ENCODE data around the gene AGPAT4. TPM values are rescaled to one million over a fixed set of nuclear protein-coding genes. Genes with fewer than 3 reads are reported as not detected.

Gene AGPAT4
- total RNA-seq, 1 experiment from 2014 or later = 15.5 TPM

DNA sequence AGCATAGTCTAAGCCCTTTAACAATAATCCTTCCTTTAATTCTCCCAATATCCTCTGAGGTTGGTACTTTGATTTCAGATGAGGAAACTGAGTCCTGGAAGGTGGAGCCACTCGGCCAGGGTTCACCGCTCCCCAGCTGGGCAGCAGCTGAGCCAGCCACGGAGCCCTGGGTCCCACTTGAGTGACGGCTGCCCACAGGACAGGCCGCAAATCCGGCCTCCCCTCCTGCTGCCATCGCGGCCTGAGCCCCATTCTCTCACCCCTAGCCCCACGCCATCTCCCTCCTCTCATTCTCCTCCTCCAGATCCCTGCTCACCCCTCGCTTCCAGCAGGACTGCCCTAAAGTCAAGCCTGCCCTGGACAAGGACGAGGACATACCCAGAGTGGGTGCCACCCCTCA lies 41.4 kb downstream of the AGPAT4 start:
- peaks cover 0 to 39% of the 10 kb centered on the region in 2 experiments; a peak in 2 of 4 replicates for H3K4me1 ChIP-seq (ENCODE audit: control insufficient read depth in 1 of 2, insufficient read depth in 2 of 2, low read length in 2 of 2)
- ChIA-PET CTCF (no interaction called here), POLR2A (no interaction called here), RAD21 (ENCODE audit: low non-redundant PET in 1 of 2, low total read pairs in 2 of 2, uncharacterized antibody in 2 of 2, unreplicated experiment in 2 of 2) (no interaction called here)
- H3K9me2 ChIP-seq (ENCODE audit: insufficient read depth) = no peaks in the 10 kb centered on the region
- H3K9me3 ChIP-seq (ENCODE audit: control insufficient read depth in 1 of 2, insufficient read depth in 1 of 2, low read depth in 1 of 2, low read length in 2 of 2) = no peaks in the 10 kb centered on the region
- no peak overlapping the region for H3K4me2 ChIP-seq (ENCODE audit: low read length)
- no TSS peak for BruUV-seq (replicated peaks)
- no peak overlapping the region for H3K9ac ChIP-seq (ENCODE audit: low read length)
- DNase-seq (ENCODE audit: low read depth, low spot score) = no peak
- no peak for TF ChIP-seq POLR2A (IDR thresholded peaks at IDR 0.05; ENCODE audit: borderline replicate concordance, extremely low read depth, insufficient read depth, insufficient read length)
- TF ChIP-seq, protein P1, sequence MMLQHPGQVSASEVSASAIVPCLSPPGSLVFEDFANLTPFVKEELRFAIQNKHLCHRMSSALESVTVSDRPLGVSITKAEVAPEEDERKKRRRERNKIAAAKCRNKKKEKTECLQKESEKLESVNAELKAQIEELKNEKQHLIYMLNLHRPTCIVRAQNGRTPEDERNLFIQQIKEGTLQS (IDR thresholded peaks at IDR 0.05) = no peak
- TF ChIP-seq ELF1 (IDR thresholded peaks at IDR 0.05; ENCODE audit: borderline replicate concordance, low read depth) = no peak
- TF ChIP-seq EZH2phosphoT487 (IDR thresholded peaks at IDR 0.05; ENCODE audit: borderline replicate concordance) = no peak
- no peak for TF ChIP-seq JUND (IDR thresholded peaks at IDR 0.05)
- H3K27me3 ChIP-seq (ENCODE audit: insufficient read depth, low read length) = no peaks in the 10 kb centered on the region
- H3K4me3 ChIP-seq (replicated peaks in 1 of 2; ENCODE audit: low read depth in 1 of 2, low read length in 2 of 2) = no peak overlapping the region
- no peak overlapping the region for H3K27ac ChIP-seq (ENCODE audit: low read depth, low read length)
- H3K36me3 ChIP-seq (ENCODE audit: control insufficient read depth in 1 of 2, insufficient read depth in 2 of 2, low read length in 2 of 2) = no peaks in the 10 kb centered on the region
- H3K79me2 ChIP-seq (ENCODE audit: insufficient read depth, low read length) = no peaks in the 10 kb centered on the region
- no peaks in the 10 kb centered on the region for H4K20me1 ChIP-seq (ENCODE audit: insufficient read depth)
- no peak for ATAC-seq
- H2AFZ ChIP-seq (ENCODE audit: low read depth, low read length, poor library complexity, severe bottlenecking) = no peak overlapping the region
- intact Hi-C loops (cut with micrococcal nuclease) = no loop called here

GRCh38 chr6:161232010-161232409 lies 41.9 kb downstream of the AGPAT4 start:
- H2AFZ ChIP-seq (ENCODE audit: low read depth, low read length, poor library complexity, severe bottlenecking) = no peak overlapping the region
- H3K4me3 ChIP-seq (replicated peaks in 1 of 2; ENCODE audit: low read depth in 1 of 2, low read length in 2 of 2) = no peak overlapping the region
- H4K20me1 ChIP-seq (ENCODE audit: insufficient read depth) = no peaks in the 10 kb centered on the region
- CTCF ChIA-PET = no interaction called here
- H3K27ac ChIP-seq (ENCODE audit: low read depth, low read length) = no peak overlapping the region
- DNase-seq (ENCODE audit: low read depth, low spot score) (no peak), ATAC-seq (no peak)
- peaks cover 0 to 43% of the 10 kb centered on the region in 2 experiments; a peak in 2 of 4 replicates for H3K4me1 ChIP-seq (ENCODE audit: control insufficient read depth in 1 of 2, insufficient read depth in 2 of 2, low read length in 2 of 2)
- H3K9ac ChIP-seq (ENCODE audit: low read length) = no peak overlapping the region
- RAD21 ChIA-PET (ENCODE audit: low non-redundant PET in 1 of 2, low total read pairs in 2 of 2, uncharacterized antibody in 2 of 2, unreplicated experiment in 2 of 2) = no interaction called here
- POLR2A ChIA-PET = no interaction called here
- no peaks in the 10 kb centered on the region for H3K79me2 ChIP-seq (ENCODE audit: insufficient read depth, low read length)
- TF ChIP-seq SIN3A (IDR thresholded peaks at IDR 0.05; ENCODE audit: low read depth) (no peak), CEBPB (IDR thresholded peaks at IDR 0.05; ENCODE audit: low read depth) (no peak), EGR1 (IDR thresholded peaks at IDR 0.05; ENCODE audit: low read depth) (no peak), TCF7L2 (IDR thresholded peaks at IDR 0.05; ENCODE audit: borderline replicate concordance, extremely low read depth, insufficient read depth, insufficient read length) (no peak), SRF (IDR thresholded peaks at IDR 0.05; ENCODE audit: low read depth) (no peak), RAD21 (IDR thresholded peaks at IDR 0.05; ENCODE audit: low read depth) (no peak), ELF1 (IDR thresholded peaks at IDR 0.05; ENCODE audit: borderline replicate concordance, low read depth) (no peak), ZNF274 (IDR thresholded peaks at IDR 0.05; ENCODE audit: low read depth, low read length) (no peak), YY1 (IDR thresholded peaks at IDR 0.05; ENCODE audit: extremely low read depth, insufficient replicate concordance, low read depth, low read length) (no peak), JUND (IDR thresholded peaks at IDR 0.05) (no peak), POLR2A (IDR thresholded peaks at IDR 0.05; ENCODE audit: borderline replicate concordance, extremely low read depth, insufficient read depth, insufficient read length) (no peak), ZFX (IDR thresholded peaks at IDR 0.05) (no peak), EZH2phosphoT487 (IDR thresholded peaks at IDR 0.05; ENCODE audit: borderline replicate concordance) (no peak)
- TF ChIP-seq, protein P2, sequence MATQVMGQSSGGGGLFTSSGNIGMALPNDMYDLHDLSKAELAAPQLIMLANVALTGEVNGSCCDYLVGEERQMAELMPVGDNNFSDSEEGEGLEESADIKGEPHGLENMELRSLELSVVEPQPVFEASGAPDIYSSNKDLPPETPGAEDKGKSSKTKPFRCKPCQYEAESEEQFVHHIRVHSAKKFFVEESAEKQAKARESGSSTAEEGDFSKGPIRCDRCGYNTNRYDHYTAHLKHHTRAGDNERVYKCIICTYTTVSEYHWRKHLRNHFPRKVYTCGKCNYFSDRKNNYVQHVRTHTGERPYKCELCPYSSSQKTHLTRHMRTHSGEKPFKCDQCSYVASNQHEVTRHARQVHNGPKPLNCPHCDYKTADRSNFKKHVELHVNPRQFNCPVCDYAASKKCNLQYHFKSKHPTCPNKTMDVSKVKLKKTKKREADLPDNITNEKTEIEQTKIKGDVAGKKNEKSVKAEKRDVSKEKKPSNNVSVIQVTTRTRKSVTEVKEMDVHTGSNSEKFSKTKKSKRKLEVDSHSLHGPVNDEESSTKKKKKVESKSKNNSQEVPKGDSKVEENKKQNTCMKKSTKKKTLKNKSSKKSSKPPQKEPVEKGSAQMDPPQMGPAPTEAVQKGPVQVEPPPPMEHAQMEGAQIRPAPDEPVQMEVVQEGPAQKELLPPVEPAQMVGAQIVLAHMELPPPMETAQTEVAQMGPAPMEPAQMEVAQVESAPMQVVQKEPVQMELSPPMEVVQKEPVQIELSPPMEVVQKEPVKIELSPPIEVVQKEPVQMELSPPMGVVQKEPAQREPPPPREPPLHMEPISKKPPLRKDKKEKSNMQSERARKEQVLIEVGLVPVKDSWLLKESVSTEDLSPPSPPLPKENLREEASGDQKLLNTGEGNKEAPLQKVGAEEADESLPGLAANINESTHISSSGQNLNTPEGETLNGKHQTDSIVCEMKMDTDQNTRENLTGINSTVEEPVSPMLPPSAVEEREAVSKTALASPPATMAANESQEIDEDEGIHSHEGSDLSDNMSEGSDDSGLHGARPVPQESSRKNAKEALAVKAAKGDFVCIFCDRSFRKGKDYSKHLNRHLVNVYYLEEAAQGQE (IDR thresholded peaks at IDR 0.05; ENCODE audit: low read depth) = no peak
- no peaks in the 10 kb centered on the region for H3K36me3 ChIP-seq (ENCODE audit: control insufficient read depth in 1 of 2, insufficient read depth in 2 of 2, low read length in 2 of 2)
- no peaks in the 10 kb centered on the region for H3K9me2 ChIP-seq (ENCODE audit: insufficient read depth)
- no TSS peak for BruUV-seq (replicated peaks)
- H3K9me3 ChIP-seq (ENCODE audit: control insufficient read depth in 1 of 2, insufficient read depth in 1 of 2, low read depth in 1 of 2, low read length in 2 of 2) = no peaks in the 10 kb centered on the region
- H3K27me3 ChIP-seq (ENCODE audit: insufficient read depth, low read length) = no peaks in the 10 kb centered on the region
- intact Hi-C loops (cut with micrococcal nuclease) = no loop called here
- no peak overlapping the region for H3K4me2 ChIP-seq (ENCODE audit: low read length)

All from HCT116 (cell line).